HCT116 (cell line): ENCODE measurements around the gene MED26. TPM values are rescaled to one million over a fixed set of nuclear protein-coding genes. Genes with fewer than 3 reads are reported as not detected.

ENCODE experiments used
- ATAC-seq: fragments of 200-7000 bp; cut with Tn5 transposase; 2 replicates; pipeline ENCODE4 v1.9.1; 2020; ENCODE audit warnings: mild to moderate bottlenecking, moderate library complexity
- BruUV-seq: library from RNA; stranded (reverse); fragments of 400-500 nt; replicated peaks from 2 replicates; lab custom pipeline; 2021; lab: Mats Ljungman, UMichigan
- CTCF ChIA-PET: fragments of 300-600 bp; sonication (Branson Sonifier 250); formaldehyde crosslinking; loops from one replicate; lab custom pipeline; 2021; ENCODE audit warnings: antibody characterized with exemption; lab: Charles Lee
- POLR2A ChIA-PET: fragments of 300-600, 350-600 bp; sonication (Branson Sonifier 250); formaldehyde crosslinking; loops from one replicate; lab custom pipeline; 2021; ENCODE audit warnings: antibody characterized with exemption; lab: Charles Lee
- RAD21 ChIA-PET, 2 experiments: fragments of 300-600 bp; sonication (Branson Sonifier 250); formaldehyde crosslinking; loops; one replicate each; lab custom pipeline; 2023; ENCODE audit warnings: low total read pairs in 2 of 2; ENCODE audit not compliant: uncharacterized antibody in 2 of 2, unreplicated experiment in 2 of 2, low non-redundant PET in 1 of 2; lab: Charles Lee
- DNase-seq: peaks from one replicate; pipeline ENCODE4 v3.0.0-alpha.2; 2010; ENCODE audit warnings: low read depth, low spot score
- H2AFZ ChIP-seq: fragments of 200-600 bp; shearing (Covaris generic), sonication (generic); 2 replicates; pipeline ENCODE4 v1.6.1; 2017; ENCODE audit warnings: low read depth, mixed run types, mixed read lengths, antibody characterized with exemption, low read length; ENCODE audit not compliant: poor library complexity, severe bottlenecking
- H3K27ac ChIP-seq: 2 replicates; pipeline ENCODE4 v1.5.1; 2012; ENCODE audit warnings: low read depth, low read length
- H3K27me3 ChIP-seq: fragments of 200-600 bp; sonication (generic); 2 replicates; pipeline ENCODE4 v1.6.1; 2016; ENCODE audit warnings: mixed run types, low read length, mixed read lengths; ENCODE audit not compliant: insufficient read depth
- H3K36me3 ChIP-seq, 2 experiments: fragments of 200-500 bp in 1 of 2; fragments of 200-600 bp in 1 of 2; sonication (Bioruptor generic) in 1 of 2; sonication (generic) in 1 of 2; 2 replicates each; pipeline versions ENCODE4 v1.5.1 to v1.6.1; 2014 to 2016; ENCODE audit warnings: low read length in 2 of 2, inconsistent platforms in 1 of 2, mixed read lengths in 1 of 2, mixed run types in 1 of 2; ENCODE audit not compliant: insufficient read depth in 2 of 2, control insufficient read depth in 1 of 2
- H3K4me1 ChIP-seq, 2 experiments: fragments of 200-600 bp in 1 of 2; sonication (generic) in 1 of 2; 2 replicates each; pipeline versions ENCODE4 v1.5.1 to v1.6.1; 2012 to 2017; ENCODE audit warnings: low read length in 2 of 2, inconsistent platforms in 1 of 2, mild to moderate bottlenecking in 1 of 2, mixed read lengths in 1 of 2, mixed run types in 1 of 2, moderate library complexity in 1 of 2; ENCODE audit not compliant: insufficient read depth in 2 of 2, control insufficient read depth in 1 of 2
- H3K4me2 ChIP-seq: fragments of 200-600 bp; sonication (generic); 2 replicates; pipeline ENCODE4 v1.6.1; 2017; ENCODE audit warnings: mixed run types, low read length, mixed read lengths
- H3K4me3 ChIP-seq, 2 experiments: fragments of 200-600 bp in 1 of 2; sonication (generic) in 1 of 2; replicated peaks in 1 of 2; 2 replicates each; pipeline ENCODE4 v1.5.1; 2011 to 2016; ENCODE audit warnings: low read length in 2 of 2, control low read depth in 1 of 2, low read depth in 1 of 2, mild to moderate bottlenecking in 1 of 2, mixed read lengths in 1 of 2, mixed run types in 1 of 2
- H3K79me2 ChIP-seq: fragments of 200-600 bp; sonication (generic); 2 replicates; pipeline ENCODE4 v1.6.1; 2017; ENCODE audit warnings: mild to moderate bottlenecking, mixed run types, low read length, moderate library complexity, mixed read lengths; ENCODE audit not compliant: insufficient read depth
- H3K9ac ChIP-seq: fragments of 200-600 bp; sonication (generic); 2 replicates; pipeline ENCODE4 v1.6.1; 2016; ENCODE audit warnings: low read length, mixed read lengths
- H3K9me2 ChIP-seq: fragments of 200-600 bp; sonication (generic), shearing (Covaris generic); 2 replicates; pipeline ENCODE4 v1.6.1; 2017; ENCODE audit warnings: mixed run types, mild to moderate bottlenecking, moderate library complexity; ENCODE audit not compliant: insufficient read depth
- H3K9me3 ChIP-seq, 2 experiments: fragments of 200-500 bp in 1 of 2; fragments of 200-600 bp in 1 of 2; sonication (Bioruptor generic) in 1 of 2; sonication (generic) in 1 of 2; 2 replicates each; pipeline ENCODE4 v1.6.1; 2014 to 2017; ENCODE audit warnings: low read length in 2 of 2, mixed read lengths in 2 of 2, inconsistent platforms in 1 of 2, low read depth in 1 of 2, mild to moderate bottlenecking in 1 of 2, mixed run types in 1 of 2, moderate library complexity in 1 of 2; ENCODE audit not compliant: control insufficient read depth in 1 of 2, insufficient read depth in 1 of 2
- H4K20me1 ChIP-seq: fragments of 200-600 bp; sonication (generic), shearing (Covaris generic); 2 replicates; pipeline ENCODE4 v1.6.1; 2017; ENCODE audit warnings: mixed run types, mild to moderate bottlenecking, moderate library complexity; ENCODE audit not compliant: insufficient read depth
- ATF3 ChIP-seq: IDR thresholded peaks from 2 replicates; pipeline ENCODE4 v1.6.1; 2012
- CBX3 ChIP-seq: IDR thresholded peaks from 2 replicates; pipeline ENCODE4 v1.6.1; 2012; ENCODE audit warnings: low read depth
- CEBPB ChIP-seq: IDR thresholded peaks from 2 replicates; pipeline ENCODE4 v1.6.1; 2012; ENCODE audit warnings: low read depth
- CTCF ChIP-seq, 3 experiments: fragments of 200-600 bp in 1 of 3; sonication (generic) in 1 of 3; IDR thresholded peaks in 2 of 3; conservative IDR thresholded peaks in 1 of 3; 2 replicates each; pipeline ENCODE4 v1.5.1; 2012 to 2017; ENCODE audit warnings: low read depth in 2 of 3, low read length in 2 of 3, antibody characterized with exemption in 1 of 3, borderline replicate concordance in 1 of 3, control low read depth in 1 of 3, mild to moderate bottlenecking in 1 of 3, mixed read lengths in 1 of 3, mixed run types in 1 of 3, moderate library complexity in 1 of 3; ENCODE audit not compliant: insufficient read depth in 1 of 3
- EGR1 ChIP-seq: IDR thresholded peaks from 2 replicates; pipeline ENCODE4 v1.6.1; 2012; ENCODE audit warnings: low read depth
- ELF1 ChIP-seq: IDR thresholded peaks from 2 replicates; pipeline ENCODE4 v1.6.1; 2012; ENCODE audit warnings: low read depth, borderline replicate concordance
- EZH2 ChIP-seq: fragments of 200-600 bp; sonication (generic); IDR thresholded peaks from 2 replicates; pipeline ENCODE4 v1.6.1; 2017; ENCODE audit warnings: antibody characterized with exemption, mixed run types
- EZH2phosphoT487 ChIP-seq: fragments of 200-600 bp; IDR thresholded peaks from 2 replicates; pipeline ENCODE4 v1.6.1; 2018; ENCODE audit warnings: antibody characterized with exemption, borderline replicate concordance
- FOSL1 ChIP-seq: IDR thresholded peaks from 2 replicates; pipeline ENCODE4 v1.6.1; 2012; ENCODE audit warnings: low read depth
- JUND ChIP-seq: IDR thresholded peaks from 2 replicates; pipeline ENCODE4 v1.6.1; 2012
- MAX ChIP-seq: IDR thresholded peaks from 2 replicates; pipeline ENCODE4 v1.6.1; 2012
- POLR2A ChIP-seq: IDR thresholded peaks from 2 replicates; pipeline ENCODE4 v1.7.0; 2011; ENCODE audit warnings: borderline replicate concordance; ENCODE audit not compliant: insufficient read depth, insufficient read length; ENCODE audit errors: extremely low read depth
- POLR2AphosphoS5 ChIP-seq: IDR thresholded peaks from 2 replicates; pipeline ENCODE4 v1.6.1; 2011; ENCODE audit warnings: mild to moderate bottlenecking, low read depth, low read length, moderate library complexity
- RAD21 ChIP-seq: IDR thresholded peaks from 2 replicates; pipeline ENCODE4 v1.6.1; 2012; ENCODE audit warnings: low read depth, mild to moderate bottlenecking
- REST ChIP-seq: IDR thresholded peaks from 2 replicates; pipeline ENCODE4 v1.6.1; 2012; ENCODE audit warnings: low read depth
- SIN3A ChIP-seq: IDR thresholded peaks from 2 replicates; pipeline ENCODE4 v1.6.1; 2012; ENCODE audit warnings: low read depth
- SP1 ChIP-seq: IDR thresholded peaks from 2 replicates; pipeline ENCODE4 v1.6.1; 2012; ENCODE audit warnings: low read depth
- SRF ChIP-seq: IDR thresholded peaks from 2 replicates; pipeline ENCODE4 v1.6.1; 2012; ENCODE audit warnings: low read depth
- TCF7L2 ChIP-seq: IDR thresholded peaks from 2 replicates; pipeline ENCODE4 v1.7.0; 2011; ENCODE audit warnings: borderline replicate concordance, inconsistent platforms; ENCODE audit not compliant: insufficient read depth, insufficient read length; ENCODE audit errors: extremely low read depth
- ZFX ChIP-seq: fragments of 450-650 bp; IDR thresholded peaks from 2 replicates; pipeline ENCODE4 v1.6.1; 2017
- ZNF274 ChIP-seq: fragments of 200-500 bp; sonication (Bioruptor generic); IDR thresholded peaks from 2 replicates; pipeline ENCODE4 v1.6.1; 2014; ENCODE audit warnings: mild to moderate bottlenecking, low read depth, low read length, inconsistent platforms
- intact Hi-C: fragments of 100-400 bp; cut with micrococcal nuclease; formaldehyde crosslinking; loops from 2 replicates; pipeline ENCODE4 v1.10.0; 2022
- total RNA-seq: library from RNA; stranded (reverse); gene quantifications from one replicate; pipeline ENCODE4 v1.2.1, GENCODE V29; 2021; ENCODE audit not compliant: unreplicated experiment

The MED26 gene
- total RNA-seq, 1 experiment from 2014 or later, result 13.3 TPM

- peak; percentile 96 for DNase-seq
- Histone ChIP-seq H3K79me2 (peaks cover 84% of the 10 kb centered on the region), H3K9ac (peak within 1 kb of the TSS; percentile 91), H3K9me2 (no peaks in the 10 kb centered on the region), H2AFZ (no peak within 1 kb of the TSS), H3K4me3 (peak within 1 kb of the TSS; percentile 81 to 89), H3K4me1 (peaks cover 12 to 42% of the 10 kb centered on the region in 2 experiments), H3K36me3 (peaks cover 18 to 21% of the 10 kb centered on the region in 2 experiments; a peak in 3 of 4 replicates), H3K4me2 (peak within 1 kb of the TSS; percentile 91), H4K20me1 (no peaks in the 10 kb centered on the region), H3K9me3 (no peaks in the 10 kb centered on the region), H3K27ac (peak within 1 kb of the TSS; percentile 82), H3K27me3 (no peaks in the 10 kb centered on the region)
- ChIA-PET RAD21 (no interaction called here), POLR2A (interaction anchor here (0.6 to 1.8 kb wide), 3 partner anchors 12 to 129 kb away, joined by 3 to 6 read pairs (median 3); partner anchors contain the start of gene MED26), CTCF (interaction anchor here (1.4 kb wide), 1 partner anchor 12 kb away, joined by 4 read pairs; no protein-coding TSS in a partner anchor)
- intact Hi-C loops, result no loop called here
- TSS peak; percentile 78 for BruUV-seq
- ATAC-seq, result peak; percentile 95
- peak; percentile 93 for TF ChIP-seq EGR1
- TF ChIP-seq CTCF (IDR thresholded peaks at IDR 0.05 in 2 of 3, conservative IDR thresholded peaks at IDR 0.05 in 1 of 3; ENCODE audit: borderline replicate concordance in 1 of 3, insufficient read depth in 1 of 3, low read depth in 2 of 3, low read length in 2 of 3), result no peak
- TF ChIP-seq CEBPB, result no peak
- TF ChIP-seq SRF, result peak; percentile 97
- no peak for TF ChIP-seq JUND
- peak; percentile 46; the same call in 1 of the 2 replicates for TF ChIP-seq ZFX
- TF ChIP-seq SP1, result peak; percentile 91
- no peak for TF ChIP-seq CBX3
- no peak for TF ChIP-seq FOSL1
- no peak for TF ChIP-seq ZNF274
- TF ChIP-seq POLR2AphosphoS5, result peak; percentile 91
- no peak for TF ChIP-seq REST
- TF ChIP-seq TCF7L2, result peak; percentile 48
- no peak for TF ChIP-seq ATF3
- TF ChIP-seq POLR2A, result peak; percentile 83
- TF ChIP-seq SIN3A, result peak; percentile 92
- TF ChIP-seq RAD21, result no peak
- peak; percentile 91 for TF ChIP-seq MAX
- peak; percentile 88; the same call in 1 of the 2 replicates for TF ChIP-seq ELF1
- no peak for TF ChIP-seq EZH2
- no peak for TF ChIP-seq EZH2phosphoT487
Measured at GRCh38 chr19:16572332-16573211, 55.4 kb downstream of the MED26 start, which contains the start of gene SLC35E1. Gene SLC35E1, minus strand, starts transcription at chr19:16572415. Its CDS starts 51 bp downstream, at chr19:16572364.
